GM12891 (cell line): Measurements from ENCODE around the gene PLEKHG1.

Experiments
- DNase-seq: peaks from one replicate; pipeline ENCODE4 v3.0.0; 2011; ENCODE audit warnings: low spot score; ENCODE audit not compliant: insufficient read length
- FAIRE-seq: peaks from 2 replicates; lab custom pipeline; 2011; peaks lifted over from hg19 to GRCh38; lab: Jason Lieb, UNC
- PAX5 ChIP-seq: IDR thresholded peaks from 2 replicates; pipeline ENCODE4 v1.6.1; 2011; ENCODE audit warnings: low read length, moderate library complexity, mild to moderate bottlenecking; ENCODE audit not compliant: insufficient read depth, severe bottlenecking
- POLR2A ChIP-seq: IDR thresholded peaks from 2 replicates; pipeline ENCODE4 v1.6.1; 2011; ENCODE audit warnings: low read depth, low read length, control low read depth
- POLR2AphosphoS5 ChIP-seq: IDR thresholded peaks from 2 replicates; pipeline ENCODE4 v1.6.1; 2011; ENCODE audit warnings: low read depth, low read length, control low read depth
- POU2F2 ChIP-seq: IDR thresholded peaks from 2 replicates; pipeline ENCODE4 v1.6.1; 2011; ENCODE audit warnings: low read depth, mild to moderate bottlenecking, control low read depth, low read length, moderate library complexity
- SPI1 ChIP-seq: IDR thresholded peaks from 2 replicates; pipeline ENCODE4 v1.6.1; 2011; ENCODE audit warnings: low read depth, low read length, control low read depth
- TAF1 ChIP-seq: IDR thresholded peaks from 2 replicates; pipeline ENCODE4 v1.6.1; 2011; ENCODE audit warnings: low read depth, low read length, control low read depth

PLEKHG1 gene

DNA sequence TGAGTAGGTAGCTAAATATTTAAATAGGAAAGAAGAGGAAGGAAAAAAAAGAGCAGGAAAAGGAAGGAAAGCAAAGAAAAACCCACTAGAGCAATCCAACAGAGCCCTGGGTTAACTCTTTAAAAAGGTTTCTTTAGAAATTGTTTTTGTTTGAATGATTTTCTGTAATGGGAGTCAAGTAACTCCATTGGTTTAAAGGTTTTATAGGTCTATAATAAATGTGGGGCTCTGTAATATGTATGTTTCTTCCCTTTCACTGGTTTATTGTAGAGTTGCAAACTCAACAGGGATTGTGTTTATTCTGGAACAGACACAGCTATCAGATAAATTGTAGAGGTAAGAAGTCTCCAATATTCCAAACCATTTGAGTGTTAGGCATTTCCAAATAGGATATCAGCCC, 10.9 kb downstream of the PLEKHG1 start:
- no peak for FAIRE-seq
- no peak for TF ChIP-seq TAF1
- no peak for TF ChIP-seq POU2F2
- TF ChIP-seq POLR2AphosphoS5 = no peak
- no peak for TF ChIP-seq SPI1
- no peak for TF ChIP-seq POLR2A
- TF ChIP-seq PAX5 = no peak

DNA sequence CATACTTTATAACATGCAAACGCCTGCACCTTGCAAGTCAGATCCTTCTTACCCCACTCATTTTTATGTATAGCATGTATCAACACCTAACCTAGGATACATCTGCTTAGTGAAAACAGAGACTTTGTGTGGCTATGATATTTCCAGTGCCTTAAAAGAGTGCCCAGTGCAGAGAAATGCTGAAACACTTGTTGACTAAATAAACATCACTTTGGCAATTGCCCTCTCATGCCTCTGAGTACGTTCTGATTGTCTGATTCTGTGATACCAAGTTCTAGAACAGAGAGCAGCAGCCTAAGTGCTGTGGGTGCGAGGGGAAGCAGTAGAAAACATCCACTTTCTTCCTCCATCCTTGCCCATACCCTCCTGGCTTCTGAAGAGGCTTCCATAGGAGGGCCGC, 13.6 kb downstream of the PLEKHG1 start:
- TF ChIP-seq PAX5 (no peak), POU2F2 (no peak), SPI1 (no peak), TAF1 (no peak), POLR2AphosphoS5 (no peak), POLR2A (no peak)
- DNase-seq = no peak
- FAIRE-seq = no peak

More for the DNA sequence above, 10.9 kb downstream of the PLEKHG1 start:
- DNase-seq = no peak

DNA sequence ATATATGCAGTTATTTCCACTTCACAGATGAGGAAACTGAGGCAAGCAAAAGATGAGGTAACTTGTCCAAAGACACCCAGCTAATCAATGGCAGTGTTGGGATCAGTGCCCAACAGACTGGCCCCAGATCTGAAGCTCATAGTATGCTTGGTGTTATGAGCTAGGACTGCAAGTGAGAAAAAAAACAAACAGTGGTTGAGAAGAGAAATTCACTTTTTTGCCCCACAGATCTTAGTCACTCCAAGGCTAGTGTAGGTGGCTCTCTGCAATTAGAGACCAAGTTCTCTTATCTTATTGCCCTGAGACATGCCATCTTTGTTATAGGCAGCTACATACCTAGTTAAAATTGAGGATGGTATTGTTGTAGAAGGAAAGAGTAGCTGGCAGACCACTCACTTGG, 16.3 kb downstream of the PLEKHG1 start:
- no peak for TF ChIP-seq POLR2A
- TF ChIP-seq SPI1 = no peak
- TF ChIP-seq POU2F2 = no peak
- no peak for TF ChIP-seq POLR2AphosphoS5
- TF ChIP-seq PAX5 = no peak
- no peak for TF ChIP-seq TAF1
- DNase-seq (no peak), FAIRE-seq (no peak)

- TF ChIP-seq POU2F2 (no peak), POLR2AphosphoS5 (no peak), POLR2A (no peak), TAF1 (no peak), PAX5 (no peak), SPI1 (no peak)
- no peak for DNase-seq
- no peak for FAIRE-seq
Measured at GRCh38 chr6:150616586-150616985, 16.9 kb downstream of the PLEKHG1 start.

- DNase-seq (no peak), FAIRE-seq (no peak)
- TF ChIP-seq POLR2A = no peak
Measured at GRCh38 chr6:150617062-150617461, 17.4 kb downstream of the PLEKHG1 start.

DNA sequence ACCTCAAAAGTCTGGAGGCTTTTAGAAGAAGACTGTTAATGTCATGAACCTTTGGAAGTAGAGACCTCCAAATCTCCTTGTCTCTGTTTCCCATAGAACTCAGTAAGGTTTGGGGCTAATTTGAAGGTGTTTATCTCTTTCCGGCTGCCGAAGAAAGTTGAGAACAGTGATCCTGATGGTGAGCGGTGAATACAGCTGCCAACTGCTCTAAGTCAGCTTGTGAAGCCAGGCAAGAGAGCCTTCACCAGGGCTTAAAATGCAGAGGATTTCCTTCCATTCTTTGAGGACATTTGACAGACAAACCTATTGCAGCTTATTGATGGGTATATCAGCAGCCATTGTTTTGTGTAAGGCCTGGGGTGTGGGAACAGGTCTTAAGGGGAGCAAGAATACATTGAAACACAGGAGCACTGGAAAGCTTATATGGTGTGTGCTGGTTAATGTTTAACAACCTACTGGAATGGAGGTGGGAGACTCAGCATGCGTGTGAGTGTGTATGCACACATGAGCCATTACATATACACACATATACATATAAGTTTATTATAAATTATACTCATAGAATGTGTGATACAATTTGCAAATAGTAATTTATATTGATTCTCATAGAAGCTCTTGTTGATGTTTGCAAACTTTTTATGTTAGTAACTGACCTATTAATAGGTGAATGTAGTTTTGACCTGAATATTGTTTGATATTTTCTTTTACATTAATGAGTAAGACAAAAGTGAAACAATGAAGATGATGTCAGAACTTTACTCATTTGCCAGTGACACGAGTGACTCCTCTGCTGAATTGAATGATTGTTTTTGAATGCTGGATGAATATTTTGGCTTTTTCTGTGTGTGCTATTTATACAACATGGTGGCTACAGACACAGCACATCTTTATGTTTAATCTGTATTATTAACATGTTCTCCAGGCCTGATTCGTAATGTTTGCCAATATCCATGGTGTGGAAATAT, 18.1 kb downstream of the PLEKHG1 start:
- TF ChIP-seq POU2F2 (no peak), SPI1 (no peak), POLR2AphosphoS5 (no peak), PAX5 (no peak), POLR2A (no peak), TAF1 (no peak)
- DNase-seq = no peak
- no peak for FAIRE-seq

DNA sequence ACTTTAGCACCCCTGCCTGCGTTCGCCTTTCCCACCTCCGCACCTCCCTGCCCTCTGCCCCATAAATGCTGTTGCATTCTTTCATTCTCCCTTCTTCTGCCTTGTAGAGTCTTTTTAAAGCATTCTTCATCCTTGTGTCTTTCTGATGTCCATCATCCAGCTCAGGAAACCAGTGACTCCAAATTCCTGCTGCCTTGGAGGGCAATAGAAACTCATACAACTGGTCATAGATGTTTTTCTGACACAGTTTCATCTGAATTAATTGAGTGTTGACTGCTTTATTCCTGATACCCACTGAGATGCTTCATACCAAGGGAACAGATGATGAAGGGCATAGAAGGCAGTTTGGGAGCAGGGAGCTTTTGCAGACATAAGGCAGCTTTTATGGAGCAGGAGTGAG, 19.6 kb downstream of the PLEKHG1 start:
- FAIRE-seq (no peak), DNase-seq (no peak)
- TF ChIP-seq POLR2A (no peak), POU2F2 (no peak), POLR2AphosphoS5 (no peak), TAF1 (no peak), SPI1 (no peak), PAX5 (no peak)

- DNase-seq (no peak), FAIRE-seq (no peak)
- no peak for TF ChIP-seq PAX5
- TF ChIP-seq POU2F2 = no peak
- TF ChIP-seq POLR2A = no peak
- no peak for TF ChIP-seq POLR2AphosphoS5
- no peak for TF ChIP-seq TAF1
- no peak for TF ChIP-seq SPI1
Measured at GRCh38 chr6:150620244-150620643, 20.6 kb downstream of the PLEKHG1 start.

GRCh38 chr6:150620763-150621162, 21.1 kb downstream of the PLEKHG1 start:
- TF ChIP-seq POLR2A (no peak), SPI1 (no peak), TAF1 (no peak), POU2F2 (no peak), PAX5 (no peak), POLR2AphosphoS5 (no peak)
- DNase-seq = no peak
- FAIRE-seq = no peak

DNA sequence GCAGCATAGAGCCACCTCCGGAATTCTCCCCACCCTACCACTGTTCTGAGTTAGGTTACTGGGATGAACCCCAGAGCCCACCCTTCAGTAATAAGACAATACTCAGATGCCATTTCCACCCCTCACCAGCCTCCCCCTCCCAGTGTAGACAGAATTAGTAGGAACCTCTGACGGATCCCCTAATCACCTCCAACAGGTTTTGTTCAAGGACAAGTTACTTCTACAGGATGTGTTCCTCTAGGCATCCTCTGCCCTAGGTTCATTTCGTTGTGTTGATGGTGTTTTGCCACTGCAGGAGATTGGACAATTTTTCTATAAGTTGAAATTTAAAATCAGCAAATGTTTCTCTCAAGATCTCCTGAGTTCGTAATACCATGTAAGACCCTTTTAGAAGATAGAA, 22.8 kb downstream of the PLEKHG1 start:
- TF ChIP-seq POU2F2 (no peak), PAX5 (no peak), SPI1 (no peak), TAF1 (no peak), POLR2A (no peak)
- no peak for FAIRE-seq
- DNase-seq = no peak
